Superior temporal gyrus (tissue), 1 donor: ENCODE data around the gene FRMPD4.

ENCODE experiments used
- DNase-seq: peaks from one replicate; pipeline ENCODE4 v3.0.0-alpha.2; 2016; ENCODE audit errors: extremely low spot score

The FRMPD4 gene

GRCh38 chrX:12210971-12211370, 72.7 kb downstream of the FRMPD4 start:
- DNase-seq, result no peak

DNA sequence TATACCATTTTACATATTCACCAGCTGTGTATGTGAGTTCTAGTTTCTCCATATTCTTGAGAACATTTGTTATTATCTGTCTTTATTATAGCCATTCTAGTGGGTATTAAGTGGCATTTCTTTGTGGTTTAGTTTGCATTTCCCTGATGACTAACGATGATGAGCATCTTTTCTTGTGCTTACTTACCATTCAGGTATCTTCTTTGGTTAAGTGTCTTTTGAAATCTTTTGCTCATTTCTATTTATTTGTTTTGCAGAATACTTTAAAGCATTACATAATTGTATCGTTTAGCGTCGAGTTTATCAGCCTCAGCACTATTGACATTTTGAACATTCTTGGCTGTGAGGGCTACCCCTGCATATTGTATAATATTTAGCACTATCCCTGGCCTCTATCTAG, 85.4 kb downstream of the FRMPD4 start:
- DNase-seq, result no peak

- no peak for DNase-seq
These were observed 86.8 kb downstream of the FRMPD4 start for GRCh38 chrX:12225107-12225506.

DNA sequence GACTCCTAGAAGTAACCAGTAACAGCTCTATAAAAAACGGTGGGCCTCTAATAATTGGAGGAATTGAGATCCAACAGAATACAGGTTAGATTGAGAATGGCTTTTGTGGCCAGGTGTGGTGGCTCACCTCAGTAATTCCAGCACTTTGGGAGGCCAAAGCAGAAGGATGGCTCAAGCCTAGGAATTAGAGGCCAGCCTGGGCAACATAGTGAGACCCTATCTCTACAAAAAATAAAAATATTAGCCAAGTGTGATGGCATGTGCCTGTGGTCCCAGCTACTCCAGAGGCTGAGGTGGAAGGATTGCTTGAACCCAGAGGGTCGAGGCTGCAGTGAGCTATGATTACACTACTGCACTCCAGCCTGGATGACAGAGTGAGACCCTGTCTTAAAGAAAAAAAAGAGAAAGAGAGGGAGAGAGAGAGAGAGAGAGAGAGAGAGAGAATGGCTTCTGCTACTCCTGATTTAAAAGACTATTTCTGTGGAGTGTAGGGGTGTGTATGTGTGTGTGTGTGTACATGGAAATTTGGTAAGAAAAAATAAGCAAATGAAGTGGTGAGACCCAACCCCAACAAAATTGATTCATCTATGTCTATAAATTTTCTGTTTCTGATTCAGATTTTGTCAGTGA, 89.3 kb downstream of the FRMPD4 start:
- no peak for DNase-seq

- no peak for DNase-seq
These were observed 90.6 kb downstream of the FRMPD4 start for GRCh38 chrX:12228862-12229261.

DNA sequence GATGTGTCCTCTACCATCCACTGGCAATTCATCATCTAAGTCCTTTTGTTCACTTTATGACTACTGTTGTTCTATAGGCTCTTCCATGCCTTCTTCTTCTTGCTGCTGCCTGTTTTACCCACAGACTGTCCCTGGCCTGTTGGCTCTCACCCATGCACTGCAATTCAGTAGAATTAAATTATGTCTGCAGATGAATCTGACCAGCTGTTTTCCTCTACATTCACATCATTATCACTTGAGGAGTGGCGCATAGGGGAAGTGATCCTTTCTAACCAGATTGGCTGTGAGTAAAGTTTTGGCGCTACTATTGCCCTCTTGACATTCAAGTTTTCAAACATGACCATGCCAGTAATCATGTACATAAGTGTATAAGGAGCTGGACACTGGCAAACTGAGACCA, 91.7 kb downstream of the FRMPD4 start:
- no peak for DNase-seq

DNA sequence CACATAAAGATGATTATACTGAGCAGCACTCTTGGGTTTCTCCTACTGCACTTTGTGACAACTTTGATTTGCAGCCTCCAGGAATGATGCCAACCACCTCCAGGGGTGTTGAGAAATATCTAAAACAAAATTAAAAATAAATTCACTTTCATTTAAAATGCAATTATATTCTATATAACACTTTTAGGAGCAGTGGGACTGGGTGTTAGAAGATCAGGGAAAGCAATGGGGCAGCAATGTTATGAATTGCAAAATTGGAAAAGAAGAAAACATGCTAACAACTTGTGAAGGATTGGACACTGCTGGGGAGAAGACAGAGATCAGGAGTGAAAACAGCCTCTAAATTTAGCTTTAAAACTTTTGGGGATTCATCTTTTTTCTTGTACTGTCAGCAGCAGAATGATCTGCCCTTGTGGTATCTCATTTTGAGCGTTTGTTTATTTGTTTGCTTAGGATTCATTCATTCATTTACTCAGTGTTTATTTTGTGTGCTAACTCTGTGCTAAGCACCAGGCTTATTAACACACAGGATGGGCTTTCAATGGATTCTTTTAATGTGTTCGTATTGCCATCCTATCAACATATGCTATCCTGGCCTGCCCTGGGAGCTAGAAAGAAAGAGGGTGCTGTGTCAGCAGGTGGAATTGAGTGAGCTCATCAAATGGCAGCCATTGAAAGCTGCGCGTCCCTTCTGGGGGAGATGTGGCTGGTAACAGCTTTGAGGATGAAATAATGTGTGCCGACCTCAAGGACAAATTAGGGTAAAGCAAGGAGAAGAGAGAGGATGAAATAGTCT, 96.5 kb downstream of the FRMPD4 start:
- no peak for DNase-seq

DNA sequence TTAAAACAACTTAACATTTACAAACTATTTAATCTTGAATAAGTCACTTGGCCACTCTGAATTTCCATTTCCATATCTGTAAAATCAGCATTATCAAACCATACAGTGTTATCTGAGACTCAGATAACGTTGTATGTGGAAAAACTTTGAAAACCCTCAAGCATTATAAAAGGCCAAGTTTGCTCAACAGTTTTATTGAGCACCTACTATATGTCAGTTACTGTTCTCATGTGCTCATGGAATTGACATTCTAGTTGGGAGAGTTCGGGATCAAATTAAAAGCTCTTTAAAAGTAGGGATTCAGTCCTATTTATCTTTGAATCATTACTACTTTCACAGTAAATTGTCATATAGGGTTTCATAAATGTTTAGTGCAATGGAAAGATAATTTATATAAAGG, 97.9 kb downstream of the FRMPD4 start:
- DNase-seq, result no peak

- no peak for DNase-seq
These were observed 98.9 kb downstream of the FRMPD4 start for GRCh38 chrX:12237131-12237530.

- no peak for DNase-seq
These were observed 99.5 kb downstream of the FRMPD4 start for GRCh38 chrX:12237771-12238170.

DNA sequence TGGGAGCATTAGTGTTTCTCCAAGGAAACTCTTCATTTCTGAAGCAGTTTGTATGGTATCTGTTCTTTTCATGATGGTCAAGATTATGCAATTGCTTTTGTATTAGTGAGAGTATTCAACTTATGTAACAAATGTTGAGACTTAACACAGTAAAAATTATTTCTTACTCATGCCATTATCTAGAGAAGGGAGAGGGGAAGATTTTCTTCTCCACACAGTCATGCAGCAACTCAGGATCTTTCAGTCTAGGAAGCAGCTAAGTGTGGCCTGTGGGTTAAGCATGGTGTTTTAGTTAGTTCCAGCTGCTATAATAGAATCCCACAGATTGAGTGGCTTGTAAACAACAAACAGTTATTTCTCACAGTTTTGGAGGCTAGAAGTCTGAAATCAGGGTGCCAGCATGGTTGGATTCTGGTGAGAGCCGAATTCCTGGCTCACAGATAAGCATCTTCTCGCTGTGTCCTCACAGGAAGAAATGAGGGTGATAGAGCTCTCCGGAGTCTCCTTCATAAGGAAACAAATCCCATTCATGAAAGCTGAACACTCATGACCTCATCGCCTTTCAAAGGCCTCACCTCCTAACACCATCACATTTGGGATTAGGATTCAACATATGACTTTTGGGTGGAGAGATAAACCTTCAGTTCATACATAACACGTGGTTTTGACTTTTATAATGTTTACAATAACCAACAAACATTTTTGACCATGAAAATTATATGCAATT, 101.2 kb downstream of the FRMPD4 start:
- no peak for DNase-seq

GRCh38 chrX:12240491-12240890, 102.2 kb downstream of the FRMPD4 start:
- DNase-seq, result no peak

GRCh38 chrX:12241026-12241425, 102.8 kb downstream of the FRMPD4 start:
- DNase-seq, result no peak

DNA sequence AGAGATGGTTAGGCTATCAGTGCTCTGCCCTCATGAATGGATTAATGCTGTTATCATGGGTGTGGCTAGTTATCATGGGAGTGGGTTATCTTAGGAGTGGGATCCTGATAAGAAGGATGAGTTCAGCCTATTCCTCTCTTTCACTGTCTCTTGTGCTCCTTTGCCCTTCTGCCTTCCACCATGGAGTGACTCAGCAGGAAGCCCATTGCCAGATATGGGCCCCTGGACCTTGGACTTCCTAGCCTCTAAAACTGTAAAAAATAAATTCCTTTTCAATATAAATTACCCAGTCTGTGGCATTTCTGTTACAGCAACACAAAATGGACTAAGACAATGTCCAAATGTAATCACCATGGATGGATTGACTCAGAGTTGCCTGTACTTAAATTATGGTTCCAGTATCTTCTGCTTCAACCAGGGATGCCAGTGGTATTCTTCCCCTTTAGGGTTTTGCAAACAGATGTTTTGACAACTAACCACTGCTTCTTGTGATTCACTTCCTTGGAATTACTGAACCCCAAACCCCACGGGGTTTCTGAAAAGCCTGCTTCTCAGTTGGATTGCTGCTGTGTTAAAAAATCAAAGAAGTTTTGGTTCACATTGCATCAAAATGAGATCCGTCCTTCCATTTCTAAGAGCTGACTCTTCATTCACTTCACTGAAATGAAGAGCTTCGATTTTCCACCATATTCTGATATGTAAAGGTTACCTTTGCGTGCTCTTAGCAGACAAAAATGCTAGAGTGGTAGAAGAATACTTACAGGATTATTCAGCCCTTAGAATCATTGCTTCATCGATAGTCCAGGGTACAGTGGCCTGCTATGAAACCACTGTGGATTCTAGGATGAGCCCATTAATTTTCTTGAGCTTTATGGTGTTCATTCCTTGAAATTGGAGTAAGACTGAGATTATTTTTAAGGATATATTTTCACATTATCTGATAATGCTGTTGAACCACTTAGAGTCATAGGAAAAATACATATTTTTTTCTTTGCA, 107.7 kb downstream of the FRMPD4 start:
- no peak for DNase-seq

GRCh38 chrX:12249997-12250396, 111.7 kb downstream of the FRMPD4 start:
- no peak for DNase-seq

GRCh38 chrX:12263211-12263610, 124.9 kb downstream of the FRMPD4 start:
- no peak for DNase-seq

GRCh38 chrX:12269484-12269883, 131.2 kb downstream of the FRMPD4 start:
- no peak for DNase-seq

GRCh38 chrX:12278151-12278550, 139.9 kb downstream of the FRMPD4 start:
- DNase-seq, result no peak

DNA sequence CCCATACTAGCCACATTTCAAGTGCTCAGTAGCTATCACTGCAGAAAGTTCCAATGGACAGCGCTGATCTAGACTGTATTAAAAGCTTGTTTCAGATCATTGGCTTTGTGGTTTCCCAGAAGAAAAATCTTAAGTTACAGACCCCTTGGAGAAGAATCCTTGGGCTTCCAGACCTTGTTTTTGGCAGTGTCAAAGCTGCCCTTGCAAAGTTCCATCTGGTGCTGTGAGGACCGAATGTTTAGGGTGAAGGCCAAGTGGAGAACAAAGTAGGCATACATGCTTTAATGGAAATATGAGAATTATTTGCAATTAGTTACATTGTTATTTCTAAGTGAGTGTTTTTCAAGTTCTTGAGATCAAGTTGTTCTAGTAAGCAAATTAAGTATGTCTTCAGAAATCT, 144.7 kb downstream of the FRMPD4 start:
- DNase-seq, result no peak

- DNase-seq, result no peak
These were observed 154.9 kb downstream of the FRMPD4 start for GRCh38 chrX:12292996-12293765.

DNA sequence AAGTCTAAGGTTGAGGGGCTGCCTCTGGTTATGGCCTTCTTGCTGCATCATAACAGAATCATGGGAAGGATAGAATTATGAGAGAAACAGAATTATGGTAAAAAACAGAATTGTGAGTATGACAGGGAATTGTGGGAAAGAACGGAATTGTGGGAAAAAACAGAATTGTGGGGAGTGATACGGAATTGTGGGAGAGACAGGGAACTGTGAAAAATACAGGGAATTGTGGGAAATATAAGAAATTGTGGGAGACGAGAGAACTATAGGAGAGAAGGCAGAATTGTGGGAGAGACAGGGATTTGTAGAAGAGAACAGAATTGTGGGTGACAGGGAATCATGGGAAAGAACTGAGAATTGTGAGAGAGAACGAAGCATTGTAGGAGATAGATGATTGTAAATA, 159.1 kb downstream of the FRMPD4 start:
- DNase-seq, result no peak
